ENCODE data around the gene GPC5.
A peak's percentile ranks its signal among the peaks of the same experiment; 100 is the strongest.
"Not testable (repeated sequence)": the region's sequence is repeated elsewhere in the genome, so short reads cannot be mapped to it uniquely, and the experiment has no call there.

GPC5 gene

GRCh38 chr13:91878491-91878890, 480.1 kb downstream of the GPC5 start:
- DNase-seq (ENCODE audit: low spot score): no peak

GRCh38 chr13:91879360-91879759, 480.9 kb downstream of the GPC5 start:
- DNase-seq (ENCODE audit: low spot score): no peak

GRCh38 chr13:91882918-91883317, 484.5 kb downstream of the GPC5 start:
- DNase-seq (ENCODE audit: low spot score): no peak

- no peak for DNase-seq (ENCODE audit: low spot score)
Observed at GRCh38 chr13:91889641-91890040, 491.2 kb downstream of the GPC5 start.

GRCh38 chr13:91891141-91891540, 492.7 kb downstream of the GPC5 start:
- no peak for DNase-seq (ENCODE audit: low spot score)

- no peak for DNase-seq (ENCODE audit: low spot score)
Observed at GRCh38 chr13:91893040-91893439, 494.6 kb downstream of the GPC5 start.

GRCh38 chr13:91894316-91894715, 495.9 kb downstream of the GPC5 start:
- no peak for DNase-seq (ENCODE audit: low spot score)

- DNase-seq (ENCODE audit: low spot score): no peak
Observed at GRCh38 chr13:91896547-91896946, 498.1 kb downstream of the GPC5 start.

- DNase-seq (ENCODE audit: low spot score): not testable (repeated sequence)
Observed at GRCh38 chr13:91898986-91899385, 500.6 kb downstream of the GPC5 start.

GRCh38 chr13:91902291-91902690, 503.9 kb downstream of the GPC5 start:
- no peak for DNase-seq (ENCODE audit: low spot score)

- DNase-seq (ENCODE audit: low spot score): no peak
Observed at GRCh38 chr13:91904005-91904404, 505.6 kb downstream of the GPC5 start.

GRCh38 chr13:91904597-91904996, 506.2 kb downstream of the GPC5 start:
- no peak for DNase-seq (ENCODE audit: low spot score)

- no peak for DNase-seq (ENCODE audit: low spot score)
Observed at GRCh38 chr13:91907398-91907797, 509.0 kb downstream of the GPC5 start.

GRCh38 chr13:91909617-91910016, 511.2 kb downstream of the GPC5 start:
- no peak for DNase-seq (ENCODE audit: low spot score)

- DNase-seq (ENCODE audit: low spot score): no peak
Observed at GRCh38 chr13:91922969-91923592, 524.7 kb downstream of the GPC5 start.

GRCh38 chr13:91930687-91931086, 532.3 kb downstream of the GPC5 start:
- DNase-seq (ENCODE audit: low spot score): no peak

- no peak for DNase-seq (ENCODE audit: low spot score)
Observed at GRCh38 chr13:91934354-91934753, 535.9 kb downstream of the GPC5 start.

GRCh38 chr13:91946498-91947070, 548.2 kb downstream of the GPC5 start:
- peak; percentile 9 for DNase-seq (ENCODE audit: low spot score)

- no peak for DNase-seq (ENCODE audit: low spot score)
Observed at GRCh38 chr13:91948736-91949135, 550.3 kb downstream of the GPC5 start.

GRCh38 chr13:91950803-91951202, 552.4 kb downstream of the GPC5 start:
- DNase-seq (ENCODE audit: low spot score): no peak

GRCh38 chr13:91955546-91956355, 557.3 kb downstream of the GPC5 start:
- no peak for DNase-seq (ENCODE audit: low spot score)

GRCh38 chr13:91960947-91961346, 562.5 kb downstream of the GPC5 start:
- DNase-seq (ENCODE audit: low spot score): no peak

GRCh38 chr13:91962946-91963345, 564.5 kb downstream of the GPC5 start:
- no peak for DNase-seq (ENCODE audit: low spot score)
